ENCODE results near the gene PA2G4. TPM values are rescaled to one million over a fixed set of nuclear protein-coding genes. Genes with fewer than 3 reads are reported as not detected.
A peak's percentile ranks its signal among the peaks of the same experiment; 100 is the strongest.
"Not testable (repeated sequence)": the region's sequence is repeated elsewhere in the genome, so short reads cannot be mapped to it uniquely, and the experiment has no call there.

Gene PA2G4
- total RNA-seq (2021; ENCODE audit: unreplicated experiment) = 175 TPM
- 159 TPM for polyA plus RNA-seq (2012; ENCODE audit: insufficient read length)
- percentile 95 among the genes with signal in this experiment for Bru-seq, nascent RNA
- BruChase-seq, experiment 1, labeled RNA remaining after a 2-hour chase = percentile 99 among the genes with signal in this experiment
- percentile 99 among the genes with signal in this experiment for BruChase-seq, experiment 2, labeled RNA remaining after a 6-hour chase
- long read RNA-seq, transcript PA2G4-201 (13 exons, 2,577 nt) = major isoform, 191 of 329 reads
- long read RNA-seq, partial matches to known transcripts = 121 of 329 reads
- long read RNA-seq, other reads (novel, unspliced or antisense) = 17 of 329 reads

- intact Hi-C loops (cut with micrococcal nuclease; ENCODE audit: unreplicated experiment) = no loop called here
- DNase-seq (ENCODE audit: low read depth, low spot score) (peak; percentile 94), ATAC-seq (peak; percentile 99)
- Histone ChIP-seq H3K4me3 (ENCODE audit: low read depth in 2 of 2, low read length in 2 of 2) (peak within 1 kb of the TSS; percentile 72 to 93), H3K27me3 (ENCODE audit: control insufficient read depth, insufficient read depth, low read length) (no peaks in the 10 kb centered on the region; the same call in 1 of the 2 replicates), H3K4me1 (ENCODE audit: control insufficient read depth, insufficient read depth, low read length) (peaks cover 20% of the 10 kb centered on the region), H3K27ac (ENCODE audit: low read length) (peak within 1 kb of the TSS; percentile 94), H3K36me3 (ENCODE audit: control insufficient read depth, insufficient read depth, low read length) (peaks cover 23% of the 10 kb centered on the region), H3K9me3 (ENCODE audit: control insufficient read depth, insufficient read depth, low read depth, low read length) (no peaks in the 10 kb centered on the region)
- in situ Hi-C loops (cut with HindIII; ENCODE audit: low pct_unique_long_range_greater_than_20kb, low sequenced_read_pairs) = no loop called here
- TF ChIP-seq POLR2AphosphoS5 (IDR thresholded peaks at IDR 0.05; ENCODE audit: low read depth, low read length) (peak; percentile 93), CTCF (IDR thresholded peaks at IDR 0.05) (no peak), REST (IDR thresholded peaks at IDR 0.05; ENCODE audit: insufficient read depth in 1 of 2, low read depth in 2 of 2, low read length in 1 of 2) (no peak), TCF7L2 (IDR thresholded peaks at IDR 0.05; ENCODE audit: low read depth, low read length) (no peak), SIN3A (IDR thresholded peaks at IDR 0.05; ENCODE audit: borderline replicate concordance, insufficient read depth, low read depth, low read length) (no peak; the same call in 1 of the 2 replicates)
- ChIA-PET POLR2A (interaction anchor here (0.5 to 1.4 kb wide), 9 partner anchors 14 to 232 kb away, joined by 3 to 15 read pairs (median 4); partner anchors contain the start of gene ZC3H10), CTCF (interaction anchor here (1.0 to 1.3 kb wide), 2 partner anchors 16 to 27 kb away, joined by 3 read pairs; no protein-coding TSS in a partner anchor)
- no TSS peak for BruUV-seq (replicated peaks)
These were observed at the start of gene PA2G4 for GRCh38 chr12:56104109-56104814. Gene PA2G4 (plus strand): TSS chr12:56104559. CDS start chr12:56104738, 179 bp downstream.

- H3K4me3 ChIP-seq (ENCODE audit: low read depth in 2 of 2, low read length in 2 of 2); DNase-seq (ENCODE audit: low read depth, low spot score); H3K36me3 ChIP-seq (ENCODE audit: control insufficient read depth, insufficient read depth, low read length); intact Hi-C loops (cut with micrococcal nuclease; ENCODE audit: unreplicated experiment); H3K9me3 ChIP-seq (ENCODE audit: control insufficient read depth, insufficient read depth, low read depth, low read length); H3K27me3 ChIP-seq (ENCODE audit: control insufficient read depth, insufficient read depth, low read length); in situ Hi-C loops (cut with HindIII; ENCODE audit: low pct_unique_long_range_greater_than_20kb, low sequenced_read_pairs); BruUV-seq (replicated peaks); H3K4me1 ChIP-seq (ENCODE audit: control insufficient read depth, insufficient read depth, low read length); ATAC-seq; CTCF ChIA-PET; POLR2A ChIA-PET; H3K27ac ChIP-seq (ENCODE audit: low read length): not testable (repeated sequence)
These were observed 44.4 kb upstream of the PA2G4 start for GRCh38 chr12:56059964-56060363.
